Measurements from ENCODE around the gene ZNF608.

Gene ZNF608

GRCh38 chr5:124696898-124697297 lies 49.5 kb downstream of the ZNF608 start:
- in situ Hi-C loops (cut with MboI; ENCODE audit: low sequenced_read_pairs) = no loop called here

Measured in HL-60/S4 treated with retinoic acid at 250 ng/mL for 4 days and 3 days (cell line).